Stimulated activated naive CD4-positive, alpha-beta T cell (primary cell): ENCODE data around the gene SHMT2.
"Not testable (repeated sequence)": the region's sequence is repeated elsewhere in the genome, so short reads cannot be mapped to it uniquely, and the experiment has no call there.

Experiments used
- DNase-seq, 6 experiments: peaks; one replicate each; lab custom pipeline; 2025; lab: John Stamatoyannopoulos, UW

The SHMT2 gene

GRCh38 chr12:57263096-57263495 is 33.6 kb downstream of the SHMT2 start:
- no peak for DNase-seq

GRCh38 chr12:57266681-57267080 is 37.2 kb downstream of the SHMT2 start:
- no peak for DNase-seq

GRCh38 chr12:57268264-57268663 is 38.8 kb downstream of the SHMT2 start:
- no peak for DNase-seq

GRCh38 chr12:57270966-57271470 is 41.5 kb downstream of the SHMT2 start:
- no peak for DNase-seq

GRCh38 chr12:57272337-57273151 is 43.0 kb downstream of the SHMT2 start:
- no peak for DNase-seq

GRCh38 chr12:57273516-57273915 is 44.0 kb downstream of the SHMT2 start:
- DNase-seq: no peak

GRCh38 chr12:57276233-57276632 is 46.7 kb downstream of the SHMT2 start:
- not testable (repeated sequence) for DNase-seq

- no peak for DNase-seq
Observed at GRCh38 chr12:57276935-57277563, 47.5 kb downstream of the SHMT2 start.

GRCh38 chr12:57278465-57279381 is 49.2 kb downstream of the SHMT2 start:
- no peak for DNase-seq

GRCh38 chr12:57280211-57281062 is 50.9 kb downstream of the SHMT2 start:
- peak; percentile 17 to 51 (median 38) for DNase-seq

- DNase-seq: not testable (repeated sequence)
Observed at GRCh38 chr12:57282073-57282472, 52.6 kb downstream of the SHMT2 start.
